K562 (cell line): ENCODE measurements around the gene HRAS.

Source experiments
- CHD2 ChIP-seq: IDR thresholded peaks from 2 replicates; pipeline ENCODE4 v1.6.1; 2011; ENCODE audit warnings: low read depth, low read length
- CTCF ChIP-seq, 3 experiments: IDR thresholded peaks in 2 of 3; conservative IDR thresholded peaks in 1 of 3; 2 replicates each; pipeline ENCODE4 v1.5.1; 2011 to 2012; ENCODE audit warnings: low read length in 3 of 3, mild to moderate bottlenecking in 3 of 3, control low read depth in 2 of 3, improper control_type of control experiment in 1 of 3, inconsistent platforms in 1 of 3, low read depth in 1 of 3, mixed read lengths in 1 of 3, moderate library complexity in 1 of 3; ENCODE audit not compliant: insufficient read depth in 2 of 3
- ESRRA ChIP-seq: fragments of 450-650 bp; IDR thresholded peaks from 2 replicates; pipeline ENCODE4 v1.6.1; 2014; ENCODE audit warnings: low read depth, mild to moderate bottlenecking, moderate library complexity, borderline replicate concordance
- FOXK2 ChIP-seq, 2 experiments: fragments of 450-650 bp; IDR thresholded peaks in 1 of 2; conservative IDR thresholded peaks in 1 of 2; 2 replicates each; pipeline ENCODE4 v1.6.1; 2016; ENCODE audit warnings: low read depth in 2 of 2, mild to moderate bottlenecking in 1 of 2
- HDAC6 ChIP-seq: IDR thresholded peaks from 2 replicates; pipeline ENCODE4 v1.6.1; 2012; ENCODE audit warnings: low read depth, mild to moderate bottlenecking, control low read depth, inconsistent platforms, low read length, moderate library complexity
- NFXL1 ChIP-seq: fragments of 450-650 bp; formaldehyde crosslinking; IDR thresholded peaks from 2 replicates; pipeline ENCODE4 v1.4.0; 2021; ENCODE audit warnings: mild to moderate bottlenecking
- POLR2A ChIP-seq: fragments of 450-650 bp; conservative IDR thresholded peaks from 2 replicates; pipeline ENCODE4 v1.6.1; 2016
- TAF1 ChIP-seq: IDR thresholded peaks from 2 replicates; pipeline ENCODE4 v1.6.1; 2011; ENCODE audit warnings: mild to moderate bottlenecking, low read length, moderate library complexity; ENCODE audit not compliant: insufficient read depth, control insufficient read depth, severe bottlenecking; ENCODE audit errors: extremely low read depth
- TCF3 ChIP-seq: sonication (generic); formaldehyde crosslinking; IDR thresholded peaks from 2 replicates; pipeline ENCODE4 v1.4.0; 2020; ENCODE audit warnings: mild to moderate bottlenecking, missing genetic modification reagents
- ZEB2 ChIP-seq: fragments of 450-650 bp; IDR thresholded peaks from 2 replicates; pipeline ENCODE4 v1.6.1; 2016
- TF ChIP-seq, protein P1 (sequence below): sonication (generic); formaldehyde crosslinking; IDR thresholded peaks from 2 replicates; pipeline ENCODE4 v1.9.0; 2022; ENCODE audit warnings: mild to moderate bottlenecking, missing genetic modification reagents

DNA sequence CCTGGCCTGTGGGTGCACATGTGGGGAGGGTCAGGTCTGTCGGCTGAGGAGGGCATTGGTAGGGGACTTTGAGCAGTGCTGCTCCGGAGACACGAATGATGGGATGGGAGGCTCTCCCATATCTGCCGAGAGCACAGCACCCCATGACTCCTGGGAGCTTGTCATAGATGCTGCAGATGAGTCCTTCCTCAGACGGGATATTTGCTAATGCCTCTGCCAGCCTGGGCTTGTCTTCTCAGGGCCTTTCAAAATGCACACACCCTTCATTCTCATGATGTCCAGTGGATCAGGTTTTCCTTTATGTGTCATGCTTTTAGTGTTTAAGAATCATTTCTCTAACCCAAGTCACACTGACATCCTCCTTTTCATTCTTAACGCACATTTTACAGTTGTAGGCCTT is 20.2 kb downstream of the HRAS start:
- TF ChIP-seq, protein P1, sequence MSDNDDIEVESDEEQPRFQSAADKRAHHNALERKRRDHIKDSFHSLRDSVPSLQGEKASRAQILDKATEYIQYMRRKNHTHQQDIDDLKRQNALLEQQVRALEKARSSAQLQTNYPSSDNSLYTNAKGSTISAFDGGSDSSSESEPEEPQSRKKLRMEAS (CRISPR knock-in tag) = no peak
- TF ChIP-seq POLR2A (no peak), TCF3 (CRISPR knock-in tag) (no peak), FOXK2 (conservative IDR thresholded peaks at IDR 0.05 in 1 of 2, IDR thresholded peaks at IDR 0.05 in 1 of 2; ENCODE audit: low read depth in 2 of 2) (no peak), ZEB2 (no peak), HDAC6 (no peak), ESRRA (no peak), NFXL1 (CRISPR knock-in tag) (no peak), TAF1 (no peak), CHD2 (no peak), CTCF (IDR thresholded peaks at IDR 0.05 in 2 of 3, conservative IDR thresholded peaks at IDR 0.05 in 1 of 3; ENCODE audit: insufficient read depth in 2 of 3, low read depth in 1 of 3, low read length in 3 of 3) (no peak)
